Bronchial epithelial cell (primary cell): Measurements from ENCODE around the gene CREG1. TPM values are rescaled to one million over a fixed set of nuclear protein-coding genes. Genes with fewer than 3 reads are reported as not detected.

Experiments used
- DNase-seq: peaks from one replicate; pipeline ENCODE4 v3.0.0-alpha.2; 2010; ENCODE audit warnings: low read depth
- FAIRE-seq: peaks from 2 replicates; lab custom pipeline; 2011; peaks lifted over from hg19 to GRCh38; lab: Jason Lieb, UNC
- H3K27me3 ChIP-seq: 2 replicates; pipeline ENCODE4 v1.5.1; 2011; ENCODE audit warnings: low read length; ENCODE audit not compliant: control insufficient read depth, insufficient read depth
- H3K36me3 ChIP-seq: 2 replicates; pipeline ENCODE4 v1.5.1; 2011; ENCODE audit warnings: low read length; ENCODE audit not compliant: control insufficient read depth, insufficient read depth
- H3K4me3 ChIP-seq: 2 replicates; pipeline ENCODE4 v1.5.1; 2011; ENCODE audit warnings: mild to moderate bottlenecking, low read depth, low read length, control low read depth
- CTCF ChIP-seq: IDR thresholded peaks from 2 replicates; pipeline ENCODE4 v1.5.1; 2011; ENCODE audit warnings: mild to moderate bottlenecking, moderate library complexity, low read length, control low read depth, inconsistent platforms; ENCODE audit not compliant: insufficient read depth, severe bottlenecking
- total RNA-seq: library from RNA; depleted of rRNA; stranded (reverse); fragments of >200 nt; gene quantifications from 2 replicates; pipeline ENCODE4 v1.2.1, GENCODE V29; 2014

CREG1 gene
- total RNA-seq, 1 donor from 2014 or later = 78.2 TPM

- DNase-seq = no peak
- no peak for TF ChIP-seq CTCF
- no peak for FAIRE-seq
- Histone ChIP-seq H3K27me3 (peaks cover 2% of the 10 kb centered on the region), H3K36me3 (no peaks in the 10 kb centered on the region), H3K4me3 (no peak overlapping the region)
Measured at GRCh38 chr1:167512046-167512654, 41.4 kb downstream of the CREG1 start.

- no peak for TF ChIP-seq CTCF
- H3K4me3 ChIP-seq = no peak overlapping the region
- no peaks in the 10 kb centered on the region for H3K36me3 ChIP-seq
- DNase-seq (no peak), FAIRE-seq (no peak)
- H3K27me3 ChIP-seq = peaks cover 2% of the 10 kb centered on the region
Measured at GRCh38 chr1:167511374-167511986, 42.1 kb downstream of the CREG1 start.

GRCh38 chr1:167510881-167511280 is 42.7 kb downstream of the CREG1 start:
- H3K27me3 ChIP-seq = peaks cover 2% of the 10 kb centered on the region
- H3K36me3 ChIP-seq = no peaks in the 10 kb centered on the region
- DNase-seq (no peak), FAIRE-seq (no peak)
- TF ChIP-seq CTCF = no peak
- no peak overlapping the region for H3K4me3 ChIP-seq

- DNase-seq = no peak
- Histone ChIP-seq H3K36me3 (no peaks in the 10 kb centered on the region), H3K4me3 (no peak overlapping the region), H3K27me3 (peaks cover 2% of the 10 kb centered on the region)
- FAIRE-seq = no peak
- TF ChIP-seq CTCF = no peak
Measured at GRCh38 chr1:167510244-167510643, 43.3 kb downstream of the CREG1 start.

- no peak for FAIRE-seq
Measured at GRCh38 chr1:167509587-167509986, 44.0 kb downstream of the CREG1 start.

More at GRCh38 chr1:167509587-167509986, 44.0 kb downstream of the CREG1 start:
- no peaks in the 10 kb centered on the region for H3K36me3 ChIP-seq
- no peak for DNase-seq
- peaks cover 2% of the 10 kb centered on the region for H3K27me3 ChIP-seq
- no peak for TF ChIP-seq CTCF
- H3K4me3 ChIP-seq = no peak overlapping the region
